Colonic mucosa (tissue), 4 donors: ENCODE data around the gene LRRC71. TPM values are rescaled to one million over a fixed set of nuclear protein-coding genes. Genes with fewer than 3 reads are reported as not detected.
"Not testable (repeated sequence)": the region's sequence is repeated elsewhere in the genome, so short reads cannot be mapped to it uniquely, and the experiment has no call there.

Experiments used
- DNase-seq: peaks from one replicate; pipeline ENCODE4 v3.0.0-alpha.2; 2020
- H3K27ac ChIP-seq: fragments of 200-600 bp; one replicate; pipeline ENCODE4 v1.8.0; 2021
- H3K27me3 ChIP-seq: fragments of 200-600 bp; one replicate; pipeline ENCODE4 v1.8.0; 2021
- H3K36me3 ChIP-seq: fragments of 200-600 bp; one replicate; pipeline ENCODE4 v1.8.0; 2021
- H3K4me1 ChIP-seq: fragments of 200-600 bp; one replicate; pipeline ENCODE4 v1.8.0; 2021; ENCODE audit warnings: mild to moderate bottlenecking
- H3K4me3 ChIP-seq: fragments of 200-600 bp; one replicate; pipeline ENCODE4 v1.8.0; 2021
- H3K9ac ChIP-seq, 2 donors: one replicate each; pipeline ENCODE4 v1.7.0; 2013; ENCODE audit warnings: control low read depth in 2 of 2, low read depth in 2 of 2, low read length in 2 of 2
- H3K9me3 ChIP-seq: fragments of 200-600 bp; one replicate; pipeline ENCODE4 v1.8.0; 2021
- intact Hi-C: fragments of 100-400 bp; cut with DNase I; formaldehyde crosslinking; loops from one replicate; pipeline ENCODE4 v1.14.1; 2022
- total RNA-seq, 2 donors: library from RNA; stranded (reverse); fragmentation: NEBNext Ultra II Directional in 1 of 2; extraction: Animal tissue kit (Norgen Biotek cat#: 25700) in 1 of 2; gene quantifications; one replicate each; pipeline ENCODE4 v1.2.1, GENCODE V29; 2021
- TF ChIP-seq, protein P1 (sequence below): fragments of 200-600 bp; IDR thresholded peaks from one replicate; pipeline ENCODE4 v1.8.0; 2022; ENCODE audit warnings: antibody characterized with exemption, mild to moderate bottlenecking
- donor health status: healthy.
- donor health status: DM: no; HTN: no; CAD: no.
- donor health status: DM: no; HTN: no; CAD: no.

The LRRC71 gene
- total RNA-seq, 2 donors from 2014 or later, result not detected

DNA sequence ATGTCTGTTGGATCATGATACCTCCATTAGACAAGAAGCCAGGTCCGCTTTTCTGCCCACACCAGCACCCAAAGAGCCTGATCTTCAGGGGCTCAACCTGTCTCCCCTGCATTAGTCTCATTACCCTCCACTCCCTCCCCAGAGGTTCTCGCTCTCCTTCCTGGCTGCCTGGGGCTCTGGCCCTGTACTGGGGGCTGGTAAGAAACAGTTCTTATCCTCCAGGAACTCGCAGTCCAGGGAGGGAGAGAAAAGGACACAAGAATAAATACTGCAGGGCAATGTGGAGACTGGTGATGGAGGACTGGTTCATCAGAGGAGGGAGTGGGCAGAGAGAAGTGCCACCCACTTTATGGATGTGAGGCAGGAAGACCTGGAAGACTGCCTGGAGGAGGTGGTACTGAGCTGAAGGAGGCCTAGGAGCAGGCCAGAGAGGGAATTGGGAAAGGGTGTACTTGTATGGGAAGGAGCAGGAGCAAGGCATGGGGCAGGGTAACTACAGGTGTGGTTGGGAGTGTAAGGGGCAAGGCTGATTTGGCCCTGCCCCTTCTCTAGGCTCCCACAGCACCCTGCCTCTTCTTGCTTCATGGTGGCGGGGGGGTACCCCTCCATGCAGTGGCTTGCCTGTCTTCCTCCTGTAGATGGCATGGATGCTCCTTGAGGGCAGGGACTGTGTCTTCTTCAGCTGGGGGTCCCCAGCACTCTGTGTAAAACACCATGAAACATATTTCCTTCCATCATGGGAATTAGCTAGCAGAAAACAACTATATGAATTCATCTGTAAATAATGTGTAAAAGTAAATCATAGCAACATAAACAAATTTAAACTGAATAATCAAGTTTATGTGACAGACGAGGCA is 5.0 kb downstream of the LRRC71 start:
- no peak overlapping the region for H3K9ac ChIP-seq
- H3K36me3 ChIP-seq, result no peaks in the 10 kb centered on the region
- intact Hi-C loops, result loop anchor here (5.0 to 10.0 kb wide), 2 partner anchors 33 to 131 kb away; partner anchors contain the start of gene PEAR1

DNA sequence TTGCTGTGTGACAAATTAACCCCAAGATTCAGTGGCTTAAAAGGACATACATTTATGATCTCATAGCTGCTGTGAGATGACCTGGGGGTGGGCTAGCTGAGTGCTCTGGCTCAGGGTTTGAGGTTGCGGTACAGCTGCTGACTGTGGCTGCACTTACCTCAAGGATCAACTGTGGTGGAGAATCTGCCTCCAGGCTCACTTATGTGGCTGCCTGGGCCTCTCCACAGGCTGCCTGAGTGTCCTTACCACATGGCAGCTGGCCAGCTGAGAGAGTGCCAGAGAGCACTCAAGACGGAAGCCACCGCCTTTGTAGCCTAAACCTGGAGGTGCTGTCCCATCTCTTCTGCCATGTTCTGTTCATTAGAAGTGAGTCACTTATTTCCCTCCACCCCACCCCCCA is 5.7 kb downstream of the LRRC71 start:
- H3K9me3 ChIP-seq, result no peaks in the 10 kb centered on the region
- intact Hi-C loops, result loop anchor here (5.0 to 10.0 kb wide), 2 partner anchors 34 to 131 kb away; partner anchors contain the start of gene PEAR1
- no peak overlapping the region for H3K4me3 ChIP-seq
- no peak overlapping the region for H3K27ac ChIP-seq
- H3K4me1 ChIP-seq, result no peaks in the 10 kb centered on the region
- peaks cover 58% of the 10 kb centered on the region for H3K27me3 ChIP-seq
- DNase-seq, result peak; percentile 72
- H3K9ac ChIP-seq, result no peak overlapping the region
- TF ChIP-seq, protein P1, sequence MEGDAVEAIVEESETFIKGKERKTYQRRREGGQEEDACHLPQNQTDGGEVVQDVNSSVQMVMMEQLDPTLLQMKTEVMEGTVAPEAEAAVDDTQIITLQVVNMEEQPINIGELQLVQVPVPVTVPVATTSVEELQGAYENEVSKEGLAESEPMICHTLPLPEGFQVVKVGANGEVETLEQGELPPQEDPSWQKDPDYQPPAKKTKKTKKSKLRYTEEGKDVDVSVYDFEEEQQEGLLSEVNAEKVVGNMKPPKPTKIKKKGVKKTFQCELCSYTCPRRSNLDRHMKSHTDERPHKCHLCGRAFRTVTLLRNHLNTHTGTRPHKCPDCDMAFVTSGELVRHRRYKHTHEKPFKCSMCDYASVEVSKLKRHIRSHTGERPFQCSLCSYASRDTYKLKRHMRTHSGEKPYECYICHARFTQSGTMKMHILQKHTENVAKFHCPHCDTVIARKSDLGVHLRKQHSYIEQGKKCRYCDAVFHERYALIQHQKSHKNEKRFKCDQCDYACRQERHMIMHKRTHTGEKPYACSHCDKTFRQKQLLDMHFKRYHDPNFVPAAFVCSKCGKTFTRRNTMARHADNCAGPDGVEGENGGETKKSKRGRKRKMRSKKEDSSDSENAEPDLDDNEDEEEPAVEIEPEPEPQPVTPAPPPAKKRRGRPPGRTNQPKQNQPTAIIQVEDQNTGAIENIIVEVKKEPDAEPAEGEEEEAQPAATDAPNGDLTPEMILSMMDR, result no peak
- H3K36me3 ChIP-seq, result no peaks in the 10 kb centered on the region

More for the DNA sequence above, 5.0 kb downstream of the LRRC71 start:
- TF ChIP-seq, protein P1, result no peak
- no peak overlapping the region for H3K27ac ChIP-seq
- H3K4me3 ChIP-seq, result no peak overlapping the region
- H3K4me1 ChIP-seq, result no peaks in the 10 kb centered on the region
- H3K27me3 ChIP-seq, result peaks cover 66% of the 10 kb centered on the region
- DNase-seq, result no peak
- H3K9me3 ChIP-seq, result no peaks in the 10 kb centered on the region

DNA sequence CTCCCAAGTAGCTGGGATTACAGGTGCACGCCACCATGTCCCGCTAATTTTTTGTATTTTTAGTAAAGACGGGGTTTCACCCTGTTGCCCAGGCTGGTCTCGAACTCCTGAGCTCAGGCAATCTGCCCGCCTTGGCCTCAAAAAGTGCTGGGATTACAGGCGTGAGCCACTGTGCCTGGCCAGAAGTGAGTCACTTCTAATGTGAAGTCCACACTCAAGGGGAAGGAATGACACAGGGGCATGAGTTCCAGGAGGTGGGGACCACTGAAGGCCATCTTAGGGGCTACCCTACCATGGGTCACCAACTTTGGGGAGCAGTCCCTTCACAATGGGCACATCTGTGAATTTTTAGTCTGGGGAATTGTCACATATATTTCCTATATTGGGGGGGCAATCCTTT is 6.3 kb downstream of the LRRC71 start:
- not testable (repeated sequence) for DNase-seq, H3K4me1 ChIP-seq, H3K9me3 ChIP-seq, H3K36me3 ChIP-seq, H3K9ac ChIP-seq, H3K27ac ChIP-seq, H3K4me3 ChIP-seq
- peaks cover 56% of the 10 kb centered on the region for H3K27me3 ChIP-seq
- intact Hi-C loops, result loop anchor here (5.0 to 10.0 kb wide), 2 partner anchors 34 to 132 kb away; partner anchors contain the start of gene PEAR1

DNA sequence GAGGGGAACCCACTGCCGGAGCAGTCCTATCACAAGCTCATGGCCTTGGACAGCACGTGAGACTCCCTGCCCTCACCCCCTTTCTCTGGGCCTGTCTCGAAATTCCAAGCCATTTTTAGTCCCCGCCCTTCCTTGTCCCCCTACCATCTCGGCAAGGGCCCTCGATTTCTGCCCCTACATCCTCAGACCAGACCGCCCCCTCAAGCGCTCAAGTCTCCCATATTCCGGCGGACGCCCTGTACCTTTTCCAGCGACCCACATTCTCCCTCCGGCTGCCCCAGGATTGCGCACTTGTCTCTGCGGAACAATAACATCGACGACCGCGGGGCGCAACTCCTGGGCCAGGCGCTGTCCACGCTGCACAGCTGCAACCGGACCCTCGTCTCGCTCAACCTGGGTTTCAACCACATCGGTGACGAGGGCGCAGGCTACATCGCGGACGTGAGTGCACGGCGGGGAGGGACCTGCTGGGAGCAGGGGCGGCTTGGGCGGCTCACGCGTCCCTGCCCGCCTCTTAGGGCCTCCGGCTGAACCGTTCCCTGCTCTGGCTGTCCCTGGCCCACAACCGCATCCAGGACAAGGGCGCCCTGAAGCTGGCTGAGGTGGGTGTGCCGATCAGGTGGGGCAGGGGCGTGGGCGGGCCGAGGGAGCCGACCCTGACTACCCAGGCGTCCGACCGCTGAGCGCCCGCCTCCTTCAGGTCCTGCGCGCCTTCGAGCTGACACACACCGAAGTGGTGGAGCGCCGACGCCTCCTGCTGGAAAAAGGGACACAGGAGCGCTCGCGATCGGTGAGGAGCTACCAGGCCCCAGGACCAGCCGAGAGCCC is 7.0 kb downstream of the LRRC71 start:
- no peak overlapping the region for H3K9ac ChIP-seq
- peak; percentile 76 for DNase-seq
- no peak overlapping the region for H3K27ac ChIP-seq
- no peaks in the 10 kb centered on the region for H3K36me3 ChIP-seq
- intact Hi-C loops, result loop anchor here (5.0 to 10.0 kb wide), 2 partner anchors 35 to 133 kb away; partner anchors contain the start of gene PEAR1
- no peaks in the 10 kb centered on the region for H3K9me3 ChIP-seq
- TF ChIP-seq, protein P1, result peak; percentile 57
- no peaks in the 10 kb centered on the region for H3K4me1 ChIP-seq
- peak overlapping the region; percentile 18 for H3K4me3 ChIP-seq
- H3K27me3 ChIP-seq, result peaks cover 49% of the 10 kb centered on the region

DNA sequence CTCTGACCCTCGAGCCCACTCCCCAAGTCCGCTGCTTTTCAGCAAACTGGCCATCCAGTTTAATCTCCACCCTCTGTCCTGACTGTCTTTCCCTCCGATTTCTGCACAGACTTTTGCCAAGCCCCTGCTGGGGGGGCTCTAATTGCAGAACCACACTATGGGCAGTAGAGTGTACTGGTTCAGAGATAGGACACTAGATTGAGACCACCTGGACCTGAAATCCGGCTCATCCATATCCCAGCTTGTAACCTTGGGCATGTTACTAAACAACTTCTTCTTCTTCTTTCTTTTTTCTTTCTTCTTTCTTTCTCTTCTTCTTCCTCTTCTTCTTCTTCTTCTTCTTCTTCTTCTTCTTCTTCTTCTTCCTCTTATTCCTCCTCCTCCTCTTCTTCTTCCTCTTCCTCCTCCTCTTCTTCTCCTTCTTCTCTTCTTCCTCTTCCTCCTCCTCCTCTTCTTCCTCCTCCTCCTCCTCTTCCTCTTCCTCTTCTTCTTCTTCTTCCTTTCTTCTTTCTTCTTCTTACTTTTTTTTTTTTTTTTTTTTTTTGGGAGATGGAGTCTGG is 7.7 kb downstream of the LRRC71 start:
- Histone ChIP-seq H3K9me3 (no peaks in the 10 kb centered on the region), H3K27me3 (peaks cover 42% of the 10 kb centered on the region), H3K9ac (no peak overlapping the region), H3K4me1 (no peaks in the 10 kb centered on the region), H3K36me3 (no peaks in the 10 kb centered on the region), H3K27ac (no peak overlapping the region), H3K4me3 (no peak overlapping the region)
- DNase-seq, result no peak
- TF ChIP-seq, protein P1, result peak; percentile 24
- intact Hi-C loops, result loop anchor here (5.0 to 10.0 kb wide), 2 partner anchors 36 to 133 kb away; partner anchors contain the start of gene PEAR1
